Sigmoid colon (tissue), 4 donors: ENCODE data around the gene CTSF.

ENCODE experiments used
- EP300 ChIP-seq, 4 donors: sonication (generic); formaldehyde crosslinking; IDR thresholded peaks; one replicate each; pipeline ENCODE4 v1.6.1; 2017; ENCODE audit warnings: antibody characterized with exemption in 4 of 4
- POLR2A ChIP-seq, 2 donors: fragments of 450-650 bp; IDR thresholded peaks; one replicate each; pipeline ENCODE4 v1.6.1; 2016; ENCODE audit warnings: antibody characterized with exemption in 2 of 2, mild to moderate bottlenecking in 2 of 2, moderate library complexity in 2 of 2
- POLR2AphosphoS5 ChIP-seq, 4 donors: sonication (generic); formaldehyde crosslinking; IDR thresholded peaks; one replicate each; pipeline ENCODE4 v1.6.1; 2017; ENCODE audit warnings: antibody characterized with exemption in 4 of 4
- TF ChIP-seq, protein P1 (sequence below), 4 experiments: fragments of 450-650 bp in 3 of 4; fragments of 200-600 bp in 1 of 4; IDR thresholded peaks; one replicate each; pipeline ENCODE4 v1.5.1; 2016 to 2019; ENCODE audit warnings: antibody characterized with exemption in 4 of 4, mild to moderate bottlenecking in 3 of 4, moderate library complexity in 2 of 4

DNA sequence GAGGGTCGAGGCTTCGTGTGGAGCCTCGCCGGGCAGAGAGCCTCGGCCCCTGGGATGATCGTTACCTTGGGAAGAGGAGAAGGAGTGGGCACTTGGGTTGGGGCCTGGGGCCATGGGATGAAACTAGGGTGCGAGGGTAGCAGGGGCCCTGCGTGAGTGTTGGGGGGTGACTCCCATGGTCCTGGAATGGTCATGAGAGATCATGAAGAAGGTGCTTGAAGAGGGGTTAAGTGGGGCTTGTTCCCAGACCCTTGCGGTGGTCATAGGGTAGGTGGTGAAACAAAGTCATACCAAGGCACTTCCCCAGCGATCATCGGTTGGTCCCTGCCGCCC, 24.9 kb upstream of the CTSF start:
- TF ChIP-seq POLR2A (IDR thresholded peaks at IDR 0.05): no peak
- TF ChIP-seq, protein P1, sequence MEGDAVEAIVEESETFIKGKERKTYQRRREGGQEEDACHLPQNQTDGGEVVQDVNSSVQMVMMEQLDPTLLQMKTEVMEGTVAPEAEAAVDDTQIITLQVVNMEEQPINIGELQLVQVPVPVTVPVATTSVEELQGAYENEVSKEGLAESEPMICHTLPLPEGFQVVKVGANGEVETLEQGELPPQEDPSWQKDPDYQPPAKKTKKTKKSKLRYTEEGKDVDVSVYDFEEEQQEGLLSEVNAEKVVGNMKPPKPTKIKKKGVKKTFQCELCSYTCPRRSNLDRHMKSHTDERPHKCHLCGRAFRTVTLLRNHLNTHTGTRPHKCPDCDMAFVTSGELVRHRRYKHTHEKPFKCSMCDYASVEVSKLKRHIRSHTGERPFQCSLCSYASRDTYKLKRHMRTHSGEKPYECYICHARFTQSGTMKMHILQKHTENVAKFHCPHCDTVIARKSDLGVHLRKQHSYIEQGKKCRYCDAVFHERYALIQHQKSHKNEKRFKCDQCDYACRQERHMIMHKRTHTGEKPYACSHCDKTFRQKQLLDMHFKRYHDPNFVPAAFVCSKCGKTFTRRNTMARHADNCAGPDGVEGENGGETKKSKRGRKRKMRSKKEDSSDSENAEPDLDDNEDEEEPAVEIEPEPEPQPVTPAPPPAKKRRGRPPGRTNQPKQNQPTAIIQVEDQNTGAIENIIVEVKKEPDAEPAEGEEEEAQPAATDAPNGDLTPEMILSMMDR (IDR thresholded peaks at IDR 0.05): no peak
- TF ChIP-seq EP300 (IDR thresholded peaks at IDR 0.05): no peak
- no peak for TF ChIP-seq POLR2AphosphoS5 (IDR thresholded peaks at IDR 0.05)
